Middle frontal gyrus (tissue), 1 donor: Measurements from ENCODE around the gene MUCL3.
"Not testable (repeated sequence)": the region's sequence is repeated elsewhere in the genome, so short reads cannot be mapped to it uniquely, and the experiment has no call there.

ENCODE experiments used
- DNase-seq: peaks from one replicate; pipeline ENCODE4 v3.0.0-alpha.2; 2015; ENCODE audit warnings: low spot score; ENCODE audit errors: extremely low spot score

MUCL3 gene

DNA sequence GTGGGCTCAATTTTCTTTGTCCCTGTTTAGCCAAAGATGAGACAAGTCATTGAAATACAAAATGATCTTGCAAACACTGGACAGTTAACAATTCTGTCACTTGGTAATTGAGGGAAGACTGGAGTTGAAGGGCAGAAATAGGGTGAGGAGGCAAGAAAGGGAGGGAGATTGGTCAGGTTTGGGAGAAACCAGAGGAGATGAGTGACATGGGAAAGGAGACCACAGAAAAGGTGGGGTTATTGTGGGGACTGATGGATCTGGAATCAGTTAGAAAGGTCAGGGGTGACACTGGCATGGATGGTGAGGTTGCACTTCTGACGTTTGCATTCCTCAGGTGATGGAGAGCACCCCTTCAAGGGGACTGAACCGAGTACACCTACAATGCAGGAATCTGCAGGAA is 32.1 kb upstream of the MUCL3 start:
- DNase-seq: no peak

GRCh38 chr6:30910473-30910872 is 30.3 kb upstream of the MUCL3 start:
- DNase-seq: not testable (repeated sequence)

GRCh38 chr6:30912746-30913520 is 27.8 kb upstream of the MUCL3 start:
- no peak for DNase-seq

DNA sequence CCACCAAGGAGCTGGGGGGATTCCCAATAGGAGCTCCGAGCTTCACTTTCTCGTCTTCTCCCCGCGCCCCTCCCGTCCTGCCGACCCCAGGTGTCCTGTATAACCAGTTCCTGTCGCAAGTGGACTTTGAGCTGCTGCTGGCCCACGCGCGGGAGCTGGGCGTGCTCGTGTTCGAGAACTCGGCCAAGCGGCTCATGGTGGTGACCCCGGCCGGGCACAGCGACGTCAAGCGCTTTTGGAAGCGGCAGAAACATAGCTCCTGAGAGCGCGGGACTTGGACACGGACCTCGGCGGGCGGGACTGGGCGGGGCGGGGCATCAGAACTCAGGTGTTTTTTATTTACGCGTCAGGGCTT is 27.1 kb upstream of the MUCL3 start:
- DNase-seq: no peak

GRCh38 chr6:30914076-30914853 is 26.5 kb upstream of the MUCL3 start, which contains the start of gene VARS2:
Gene VARS2, plus strand, starts transcription at chr6:30914238. Its CDS starts 599 bp downstream, at chr6:30914837.
- peak; percentile 84 for DNase-seq

- DNase-seq: no peak
Measured at GRCh38 chr6:30914854-30915590, 25.8 kb upstream of the MUCL3 start.

- DNase-seq: peak; percentile 48
Measured at GRCh38 chr6:30915591-30915946, 25.2 kb upstream of the MUCL3 start.

DNA sequence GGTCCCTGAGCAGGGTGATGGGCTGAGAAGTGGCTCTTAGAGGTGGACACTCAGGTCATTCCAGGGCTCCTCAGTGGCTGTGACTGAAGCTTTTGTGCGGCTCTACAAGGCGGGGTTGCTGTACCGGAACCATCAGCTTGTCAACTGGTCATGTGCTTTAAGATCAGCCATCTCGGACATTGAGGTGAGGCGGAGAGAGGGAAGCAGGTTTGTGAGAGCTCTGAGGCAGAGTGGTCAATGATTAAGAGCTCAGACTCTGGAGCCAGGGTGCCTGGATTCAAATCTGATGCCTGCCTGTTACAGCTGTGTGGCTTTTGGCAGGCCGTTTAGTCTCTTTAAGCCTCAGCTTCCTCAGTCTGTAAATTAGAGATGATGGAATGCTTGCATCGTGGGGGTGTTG is 23.7 kb upstream of the MUCL3 start:
- no peak for DNase-seq

- no peak for DNase-seq
Measured at GRCh38 chr6:30917487-30917886, 23.3 kb upstream of the MUCL3 start.

DNA sequence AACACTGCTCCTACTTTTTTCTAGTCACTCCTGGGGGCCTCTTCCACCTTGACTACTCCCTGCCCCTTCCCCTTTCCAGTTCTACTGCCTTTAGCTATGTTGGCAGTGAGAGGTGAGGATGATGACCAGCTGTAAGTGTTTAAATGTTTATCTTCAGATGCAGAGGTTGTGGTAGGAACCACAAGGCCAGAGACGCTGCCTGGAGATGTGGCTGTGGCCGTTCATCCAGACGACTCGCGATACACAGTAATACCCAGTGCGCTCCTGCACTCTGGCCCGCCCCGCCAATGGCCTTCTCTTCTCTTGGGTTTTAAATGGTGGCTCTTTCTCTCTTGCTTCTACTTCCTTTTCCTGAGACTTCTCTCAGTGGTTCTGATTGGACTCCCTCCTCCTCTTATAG is 22.1 kb upstream of the MUCL3 start:
- DNase-seq: no peak

DNA sequence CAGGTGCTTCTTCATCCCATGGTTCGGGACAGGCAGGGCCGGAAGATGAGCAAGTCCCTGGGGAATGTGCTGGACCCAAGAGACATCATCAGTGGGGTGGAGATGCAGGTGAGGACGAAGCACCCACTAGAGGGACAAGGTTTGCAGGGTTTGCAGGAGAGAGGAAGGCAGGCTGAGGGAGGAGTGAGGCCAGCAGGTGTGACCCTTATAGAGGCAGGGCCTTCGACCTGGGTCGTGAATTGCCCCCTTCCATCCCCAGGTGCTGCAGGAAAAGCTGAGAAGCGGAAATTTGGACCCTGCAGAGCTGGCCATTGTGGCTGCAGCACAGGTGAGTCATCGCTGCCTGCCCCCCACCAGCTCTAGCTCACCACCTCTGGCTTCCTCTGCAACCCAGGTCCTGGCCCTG is 18.3 kb upstream of the MUCL3 start:
- no peak for DNase-seq

- DNase-seq: not testable (repeated sequence)
Measured at GRCh38 chr6:30924040-30924627, 16.6 kb upstream of the MUCL3 start.

DNA sequence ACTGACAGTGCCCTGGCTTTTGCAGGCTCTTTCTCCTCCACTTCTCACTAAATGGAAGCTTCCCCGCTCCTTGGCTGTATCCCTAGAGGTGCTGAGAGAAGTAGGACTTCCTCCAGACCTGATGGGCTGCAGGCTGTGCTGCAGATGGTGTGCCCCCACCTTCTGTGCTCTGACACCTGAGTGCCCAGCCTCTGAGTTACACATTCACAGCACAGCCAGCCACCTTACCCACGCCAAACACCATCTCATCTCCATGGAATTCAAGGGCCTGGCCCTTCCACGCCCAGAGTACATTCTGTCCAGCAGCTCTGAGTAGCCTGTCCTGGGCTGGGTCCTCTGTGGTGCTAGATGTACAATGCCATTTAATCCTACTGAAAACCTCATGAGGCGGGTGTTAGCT is 14.1 kb upstream of the MUCL3 start:
- no peak for DNase-seq

DNA sequence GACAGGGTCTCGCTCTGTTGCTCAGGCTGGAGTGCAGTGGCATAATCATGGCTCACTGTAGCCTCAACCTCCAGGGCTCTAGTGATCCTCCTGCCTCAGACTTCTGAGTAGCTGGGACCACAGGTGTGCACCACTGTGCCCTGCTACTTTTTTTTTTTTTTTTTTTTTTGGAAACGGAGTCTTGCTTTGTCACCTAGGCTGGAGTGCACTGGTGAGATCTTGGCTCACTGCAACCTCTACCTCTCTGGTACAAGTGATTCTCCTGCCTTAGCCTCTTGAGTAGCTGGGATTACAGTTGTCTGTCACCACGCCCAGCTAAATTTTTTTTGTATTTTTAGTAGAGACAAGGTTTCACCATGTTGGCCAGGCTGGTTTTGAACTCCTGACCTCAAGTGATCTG is 13.7 kb upstream of the MUCL3 start:
- DNase-seq: not testable (repeated sequence)

DNA sequence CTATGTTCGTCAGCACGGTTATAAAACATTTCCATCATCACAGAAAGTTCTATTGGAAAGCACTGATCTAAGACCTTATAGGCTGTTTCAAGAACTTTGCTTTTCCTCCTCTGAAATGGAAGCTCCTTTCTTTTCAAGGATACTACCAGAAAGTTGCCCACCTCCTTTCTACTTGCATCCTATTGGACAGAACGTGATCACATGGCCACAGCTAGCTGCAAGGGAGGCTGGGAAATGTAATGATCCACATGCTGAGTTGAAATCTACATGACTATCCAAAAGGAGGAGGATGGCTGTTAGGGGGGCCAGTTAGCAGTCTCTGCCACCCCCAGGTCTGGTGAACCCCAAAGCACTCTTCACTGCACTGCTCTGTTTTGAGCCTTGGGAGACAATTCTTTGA is 12.1 kb upstream of the MUCL3 start:
- DNase-seq: no peak

- DNase-seq: no peak
Measured at GRCh38 chr6:30930506-30930905, 10.3 kb upstream of the MUCL3 start.

DNA sequence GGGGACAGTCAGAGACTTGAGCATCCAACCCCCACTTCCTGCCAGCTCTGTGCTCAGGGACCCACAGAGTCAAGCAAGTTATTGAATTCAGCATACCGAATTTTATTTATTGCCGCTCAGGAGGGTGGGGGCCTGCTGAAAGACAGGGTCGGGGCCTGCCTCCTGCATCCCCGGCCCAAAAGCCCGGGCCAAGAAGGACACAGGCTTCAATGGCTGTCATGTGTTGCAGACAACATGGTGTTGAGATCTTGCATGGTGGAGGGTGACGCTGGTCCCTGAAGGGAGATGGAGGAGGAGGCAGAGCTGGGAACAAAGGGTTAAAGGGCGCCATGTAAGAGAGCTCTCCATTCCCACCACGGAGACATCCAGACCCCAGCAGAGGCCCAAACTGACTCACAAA is 9.5 kb upstream of the MUCL3 start:
- no peak for DNase-seq

- no peak for DNase-seq
Measured at GRCh38 chr6:30931969-30932645, 8.7 kb upstream of the MUCL3 start, which contains the start of gene SFTA2. Gene SFTA2, minus strand, starts transcription at chr6:30932170. Its CDS starts 74 bp downstream, at chr6:30932096.

- DNase-seq: no peak
Measured at GRCh38 chr6:30932665-30933365, 8.0 kb upstream of the MUCL3 start.

DNA sequence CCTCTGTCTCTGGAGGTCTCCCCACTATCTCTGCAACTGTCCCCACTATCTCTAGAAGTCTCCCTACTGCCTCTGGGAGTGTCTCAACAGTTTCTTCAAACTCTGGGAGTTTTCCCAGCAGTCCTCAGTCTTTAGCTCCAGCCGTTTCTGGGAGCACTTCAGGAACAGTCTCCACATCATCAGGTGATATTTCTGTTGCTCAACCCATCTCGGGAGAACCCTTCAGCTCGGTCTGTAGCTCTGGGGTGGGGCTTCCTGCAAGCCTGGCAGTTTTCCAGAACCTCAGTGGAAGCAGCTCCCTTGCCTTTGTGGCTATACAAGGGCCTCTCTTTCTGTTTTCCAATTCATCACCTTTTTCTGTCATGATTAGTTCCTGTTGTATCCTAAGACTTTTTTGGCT is 5.8 kb upstream of the MUCL3 start:
- DNase-seq: no peak
